D721Med (cell line): ENCODE results near the gene FOXP2.
"Not testable (repeated sequence)": the region's sequence is repeated elsewhere in the genome, so short reads cannot be mapped to it uniquely, and the experiment has no call there.

Experiments used
- DNase-seq: peaks from one replicate; pipeline ENCODE4 v3.0.0; 2011; ENCODE audit warnings: low spot score; ENCODE audit not compliant: insufficient read length
- FAIRE-seq: peaks from 2 replicates; lab custom pipeline; 2011; peaks lifted over from hg19 to GRCh38; lab: Jason Lieb, UNC
- CTCF ChIP-seq: IDR thresholded peaks from 2 replicates; pipeline ENCODE4 v1.5.1; 2012; ENCODE audit warnings: mild to moderate bottlenecking, control low read depth; ENCODE audit not compliant: insufficient read depth; ENCODE audit errors: missing control alignments

Gene FOXP2

GRCh38 chr7:114414156-114415063 lies at the start of gene FOXP2:
FOXP2 (plus strand) TSS chr7:114414815; CDS start chr7:114426512, 11,697 bp downstream.
- FAIRE-seq: no peak
- no peak for DNase-seq
- no peak for TF ChIP-seq CTCF

GRCh38 chr7:114365791-114366190 lies 48.8 kb upstream of the FOXP2 start:
- TF ChIP-seq CTCF: no peak
- no peak for FAIRE-seq
- no peak for DNase-seq

- FAIRE-seq: no peak
- DNase-seq: no peak
- no peak for TF ChIP-seq CTCF
Measured at GRCh38 chr7:114368492-114368891, 46.1 kb upstream of the FOXP2 start.

- DNase-seq (no peak), FAIRE-seq (no peak)
- no peak for TF ChIP-seq CTCF
Measured at GRCh38 chr7:114369294-114369693, 45.3 kb upstream of the FOXP2 start.

DNA sequence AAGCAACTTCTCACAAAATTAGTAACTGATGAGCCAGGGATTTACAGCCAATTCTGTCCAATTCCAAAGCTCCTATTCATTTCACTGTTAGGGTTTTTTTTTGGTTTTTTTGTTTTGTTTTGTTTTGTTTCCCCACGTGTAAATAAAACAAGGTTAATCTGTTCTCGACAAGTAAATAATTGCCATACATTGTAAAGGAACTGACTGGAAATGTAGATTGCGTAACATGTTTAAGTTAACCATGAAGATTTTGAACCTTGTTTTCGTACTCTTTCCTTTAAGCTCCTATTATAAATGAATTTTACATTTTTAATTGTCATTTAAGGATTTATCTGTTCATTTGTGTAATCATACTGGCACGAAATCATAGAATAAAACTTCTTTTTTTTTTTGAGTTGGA lies 42.0 kb upstream of the FOXP2 start:
- no peak for TF ChIP-seq CTCF
- FAIRE-seq: no peak
- no peak for DNase-seq

DNA sequence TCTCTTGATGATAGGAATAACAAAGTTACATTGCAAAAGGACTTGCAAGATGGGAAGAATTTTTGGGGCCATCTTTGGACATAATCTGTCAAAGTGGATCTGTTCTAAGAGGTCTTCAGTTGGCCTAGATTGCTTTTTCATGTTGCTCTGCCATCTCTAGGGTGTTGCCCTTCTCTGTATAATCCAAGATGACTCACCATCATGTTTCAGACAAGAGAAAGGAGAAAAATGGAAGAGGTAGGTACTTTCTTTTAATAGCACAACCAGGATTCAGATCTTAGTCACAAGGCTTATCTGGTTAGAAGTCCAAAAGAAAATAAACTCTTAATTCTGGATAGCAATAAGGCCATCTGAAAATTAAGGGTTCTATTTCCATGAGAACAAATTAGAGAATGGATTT lies 38.7 kb upstream of the FOXP2 start:
- no peak for TF ChIP-seq CTCF
- FAIRE-seq (no peak), DNase-seq (no peak)

GRCh38 chr7:114383946-114384345 lies 30.7 kb upstream of the FOXP2 start:
- not testable (repeated sequence) for DNase-seq, FAIRE-seq

GRCh38 chr7:114384346-114384745 lies 30.3 kb upstream of the FOXP2 start:
- not testable (repeated sequence) for DNase-seq, FAIRE-seq
